ENCODE measurements around the gene PIK3C2G. TPM values are rescaled to one million over a fixed set of nuclear protein-coding genes. Genes with fewer than 3 reads are reported as not detected.

The PIK3C2G gene
- total RNA-seq, 1 experiment from 2014 or later: not detected

DNA sequence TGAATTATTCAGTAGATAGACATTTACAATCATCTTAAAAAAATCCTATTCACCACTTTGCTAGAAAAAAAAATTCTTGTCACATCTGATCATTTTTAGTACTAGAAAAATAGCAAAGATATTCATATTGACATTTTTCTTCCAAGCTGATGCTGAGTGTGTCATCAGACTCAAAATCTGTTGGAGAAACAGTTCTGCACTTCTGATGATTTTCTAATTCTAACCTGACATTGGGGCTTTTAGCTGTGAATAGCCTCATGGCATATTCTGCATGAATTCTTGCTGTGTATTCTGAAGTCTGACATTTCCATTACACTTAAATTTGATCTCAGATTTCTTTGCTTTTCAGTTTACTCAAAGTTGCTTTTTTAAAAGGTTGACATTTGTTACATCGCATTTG, 150.1 kb downstream of the PIK3C2G start:
- Histone ChIP-seq H2BK12ac (ENCODE audit: insufficient read length, low read depth, low read length) (no peak overlapping the region), H3K23ac (ENCODE audit: insufficient read length, low read depth, low read length) (no peak overlapping the region), H4K5ac (ENCODE audit: insufficient read length, low read depth, low read length) (no peak overlapping the region), H3K9me3 (ENCODE audit: control insufficient read depth, low read depth, low read length) (no peaks in the 10 kb centered on the region), H3K23me2 (ENCODE audit: insufficient read length, low read depth, low read length, poor library complexity, severe bottlenecking) (no peaks in the 10 kb centered on the region), H3K56ac (ENCODE audit: insufficient read length, low read depth, low read length) (no peak overlapping the region), H3K27ac (ENCODE audit: insufficient read length, low read depth, low read length) (no peak overlapping the region), H2BK20ac (ENCODE audit: low read depth, low read length, poor library complexity, severe bottlenecking) (no peak overlapping the region), H3K18ac (ENCODE audit: insufficient read length, low read depth, low read length) (no peak overlapping the region), H3K79me2 (ENCODE audit: insufficient read depth, low read length) (no peaks in the 10 kb centered on the region), H3K4me2 (ENCODE audit: insufficient read depth, insufficient read length, low read length) (no peak overlapping the region), H2AK5ac (ENCODE audit: insufficient read length, low read length) (no peak overlapping the region), H4K8ac (replicated peaks; ENCODE audit: insufficient read length, low read depth, low read length) (no peak overlapping the region), H3T11ph (ENCODE audit: low read length) (no peak overlapping the region), H3K27me3 (ENCODE audit: insufficient read depth, low read length) (no peaks in the 10 kb centered on the region), H4K91ac (ENCODE audit: insufficient read length, low read depth, low read length) (no peak overlapping the region), H3K14ac (ENCODE audit: insufficient read depth, low read length) (no peak overlapping the region), H2AFZ (ENCODE audit: low read length) (no peak overlapping the region), H2BK5ac (ENCODE audit: insufficient read length, low read length) (no peak overlapping the region), H3K9ac (ENCODE audit: extremely low read depth, insufficient read length, low read length) (no peak overlapping the region), H2BK15ac (ENCODE audit: low read depth, low read length) (no peak overlapping the region), H4K20me1 (ENCODE audit: control insufficient read depth, insufficient read depth, insufficient read length) (no peaks in the 10 kb centered on the region), H3K4me1 (ENCODE audit: insufficient read depth, low read length) (no peaks in the 10 kb centered on the region), H3K4ac (ENCODE audit: low read depth, low read length) (no peak overlapping the region), H3K79me1 (ENCODE audit: insufficient read depth, low read depth, low read length, poor library complexity, severe bottlenecking) (no peaks in the 10 kb centered on the region), H2BK120ac (ENCODE audit: low read depth, low read length, poor library complexity, severe bottlenecking) (no peak overlapping the region)
- Mint-ChIP-seq H3K27me3 (ENCODE audit: low read depth) (no peaks in the 10 kb centered on the region), H3K9me3 (peaks cover 3 to 6% of the 10 kb centered on the region in 2 experiments; a peak in 4 of 5 replicates), H3K4me3 (no peak overlapping the region), H3K36me3 (ENCODE audit: insufficient read depth in 1 of 3, low read depth in 3 of 3) (peaks cover 0 to 5% (median 0%) of the 10 kb centered on the region in 3 experiments; a peak in 1 of 7 replicates), H3K4me1 (no peaks in the 10 kb centered on the region), H3K27ac (no peak overlapping the region)
- WGBS (ENCODE audit: extremely low coverage, insufficient read length, low lambda C conversion rate): no CpG with 5 or more reads among the region's 1 CpG
- TF ChIP-seq, protein P1, sequence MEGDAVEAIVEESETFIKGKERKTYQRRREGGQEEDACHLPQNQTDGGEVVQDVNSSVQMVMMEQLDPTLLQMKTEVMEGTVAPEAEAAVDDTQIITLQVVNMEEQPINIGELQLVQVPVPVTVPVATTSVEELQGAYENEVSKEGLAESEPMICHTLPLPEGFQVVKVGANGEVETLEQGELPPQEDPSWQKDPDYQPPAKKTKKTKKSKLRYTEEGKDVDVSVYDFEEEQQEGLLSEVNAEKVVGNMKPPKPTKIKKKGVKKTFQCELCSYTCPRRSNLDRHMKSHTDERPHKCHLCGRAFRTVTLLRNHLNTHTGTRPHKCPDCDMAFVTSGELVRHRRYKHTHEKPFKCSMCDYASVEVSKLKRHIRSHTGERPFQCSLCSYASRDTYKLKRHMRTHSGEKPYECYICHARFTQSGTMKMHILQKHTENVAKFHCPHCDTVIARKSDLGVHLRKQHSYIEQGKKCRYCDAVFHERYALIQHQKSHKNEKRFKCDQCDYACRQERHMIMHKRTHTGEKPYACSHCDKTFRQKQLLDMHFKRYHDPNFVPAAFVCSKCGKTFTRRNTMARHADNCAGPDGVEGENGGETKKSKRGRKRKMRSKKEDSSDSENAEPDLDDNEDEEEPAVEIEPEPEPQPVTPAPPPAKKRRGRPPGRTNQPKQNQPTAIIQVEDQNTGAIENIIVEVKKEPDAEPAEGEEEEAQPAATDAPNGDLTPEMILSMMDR (conservative IDR thresholded peaks at IDR 0.05): no peak
- no peak for DNase-seq
